K562 (cell line): ENCODE results near the gene RNF187. TPM values are rescaled to one million over a fixed set of nuclear protein-coding genes. Genes with fewer than 3 reads are reported as not detected.
A peak's percentile ranks its signal among the peaks of the same experiment; 100 is the strongest.

ENCODE experiments used
- ARHGAP35 ChIP-seq: fragments of 450-650 bp; IDR thresholded peaks from 2 replicates; pipeline ENCODE4 v1.6.1; 2018; ENCODE audit not compliant: partially characterized antibody
- HSF4 ChIP-seq: fragments of 250-450 bp; sonication (Bioruptor Pico); IDR thresholded peaks from 2 replicates; pipeline ENCODE4 v2.1.2; 2022; ENCODE audit warnings: mild to moderate bottlenecking, moderate library complexity, borderline replicate concordance
- LARP7 ChIP-seq: fragments of 450-650 bp; IDR thresholded peaks from 2 replicates; pipeline ENCODE4 v1.6.1; 2016
- RB1 ChIP-seq: fragments of 450-650 bp; IDR thresholded peaks from 2 replicates; pipeline ENCODE4 v1.6.1; 2017; ENCODE audit warnings: low read depth, mild to moderate bottlenecking
- ZNF311 ChIP-seq: fragments of 250-450 bp; sonication (Bioruptor Pico); IDR thresholded peaks from 2 replicates; pipeline ENCODE4 v1.4.0; 2020; ENCODE audit warnings: mild to moderate bottlenecking, moderate library complexity
- ZNF79 ChIP-seq: fragments of 250-450 bp; sonication (Bioruptor Pico); IDR thresholded peaks from 2 replicates; pipeline ENCODE4 v1.4.0; 2020; ENCODE audit warnings: low read depth, mild to moderate bottlenecking, moderate library complexity
- polyA plus RNA-seq, 8 experiments: library from polyadenylated mRNA; depleted of rRNA in 4 of 8; stranded (reverse) in 5 of 8; unstranded in 3 of 8; fragments of >200 nt; fragmentation: Nextera tagmentation in 2 of 8; fragmentation: Illumina TruSeq in 1 of 8; extraction: Ambion mirVana in 2 of 8; extraction: Trizol in 1 of 8; gene quantifications; 2 replicates each; pipeline versions ENCODE4 v1.2.1 to v1.2.3, GENCODE V29; 2011 to 2014; ENCODE audit warnings: inconsistent platforms in 1 of 8, missing spikeins in 1 of 8
- total RNA-seq, 7 experiments: library from RNA; depleted of rRNA in 6 of 7; stranded (reverse); fragments of >200 nt in 6 of 7; fragmentation: Illumina TruSeq in 2 of 7; extraction: Trizol in 2 of 7; gene quantifications; 2 replicates each; pipeline versions ENCODE4 v1.2.1 to v1.2.3, GENCODE V29; 2011 to 2021; ENCODE audit warnings: low replicate concordance in 1 of 7
- TF ChIP-seq, protein P1 (sequence below), 2 experiments: IDR thresholded peaks; 2 replicates each; pipeline ENCODE4 v1.6.1; 2012; ENCODE audit warnings: improper control_type of control experiment in 2 of 2, low read depth in 2 of 2, low read length in 2 of 2, borderline replicate concordance in 1 of 2
- TF ChIP-seq, protein P2 (sequence below), 2 experiments: IDR thresholded peaks in 1 of 2; conservative IDR thresholded peaks in 1 of 2; 2 replicates each; pipeline ENCODE4 v1.6.1; 2016; ENCODE audit warnings: low read depth in 2 of 2, mild to moderate bottlenecking in 1 of 2, missing compliant biosample characterization in 1 of 2, missing genetic modification characterization in 1 of 2, moderate library complexity in 1 of 2
- TF ChIP-seq, protein P3 (sequence below): fragments of 450-650 bp; formaldehyde crosslinking; conservative IDR thresholded peaks from 2 replicates; pipeline ENCODE4 v1.4.0; 2022; ENCODE audit warnings: mild to moderate bottlenecking, missing genetic modification characterization

The RNF187 gene
- total and polyA plus RNA-seq, 9 of the 15 experiments (the other 6 are each of a cell fraction or from before 2014, with no cell fraction given), result 2.3 to 119 (median 41.9) TPM

- TF ChIP-seq, protein P1, sequence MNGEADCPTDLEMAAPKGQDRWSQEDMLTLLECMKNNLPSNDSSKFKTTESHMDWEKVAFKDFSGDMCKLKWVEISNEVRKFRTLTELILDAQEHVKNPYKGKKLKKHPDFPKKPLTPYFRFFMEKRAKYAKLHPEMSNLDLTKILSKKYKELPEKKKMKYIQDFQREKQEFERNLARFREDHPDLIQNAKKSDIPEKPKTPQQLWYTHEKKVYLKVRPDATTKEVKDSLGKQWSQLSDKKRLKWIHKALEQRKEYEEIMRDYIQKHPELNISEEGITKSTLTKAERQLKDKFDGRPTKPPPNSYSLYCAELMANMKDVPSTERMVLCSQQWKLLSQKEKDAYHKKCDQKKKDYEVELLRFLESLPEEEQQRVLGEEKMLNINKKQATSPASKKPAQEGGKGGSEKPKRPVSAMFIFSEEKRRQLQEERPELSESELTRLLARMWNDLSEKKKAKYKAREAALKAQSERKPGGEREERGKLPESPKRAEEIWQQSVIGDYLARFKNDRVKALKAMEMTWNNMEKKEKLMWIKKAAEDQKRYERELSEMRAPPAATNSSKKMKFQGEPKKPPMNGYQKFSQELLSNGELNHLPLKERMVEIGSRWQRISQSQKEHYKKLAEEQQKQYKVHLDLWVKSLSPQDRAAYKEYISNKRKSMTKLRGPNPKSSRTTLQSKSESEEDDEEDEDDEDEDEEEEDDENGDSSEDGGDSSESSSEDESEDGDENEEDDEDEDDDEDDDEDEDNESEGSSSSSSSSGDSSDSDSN (IDR thresholded peaks at IDR 0.05; ENCODE audit: borderline replicate concordance in 1 of 2, low read depth in 2 of 2, low read length in 2 of 2), result no peak
- no peak for TF ChIP-seq HSF4 (CRISPR knock-in tag)
- TF ChIP-seq, protein P2, sequence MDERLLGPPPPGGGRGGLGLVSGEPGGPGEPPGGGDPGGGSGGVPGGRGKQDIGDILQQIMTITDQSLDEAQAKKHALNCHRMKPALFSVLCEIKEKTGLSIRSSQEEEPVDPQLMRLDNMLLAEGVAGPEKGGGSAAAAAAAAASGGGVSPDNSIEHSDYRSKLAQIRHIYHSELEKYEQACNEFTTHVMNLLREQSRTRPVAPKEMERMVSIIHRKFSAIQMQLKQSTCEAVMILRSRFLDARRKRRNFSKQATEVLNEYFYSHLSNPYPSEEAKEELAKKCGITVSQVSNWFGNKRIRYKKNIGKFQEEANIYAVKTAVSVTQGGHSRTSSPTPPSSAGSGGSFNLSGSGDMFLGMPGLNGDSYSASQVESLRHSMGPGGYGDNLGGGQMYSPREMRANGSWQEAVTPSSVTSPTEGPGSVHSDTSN (CRISPR knock-in tag; IDR thresholded peaks at IDR 0.05; ENCODE audit: low read depth), result no peak
- TF ChIP-seq, protein P2 (tag; conservative IDR thresholded peaks at IDR 0.05; ENCODE audit: low read depth), result no peak
- no peak for TF ChIP-seq RB1
- TF ChIP-seq ARHGAP35, result no peak
- TF ChIP-seq, protein P3, sequence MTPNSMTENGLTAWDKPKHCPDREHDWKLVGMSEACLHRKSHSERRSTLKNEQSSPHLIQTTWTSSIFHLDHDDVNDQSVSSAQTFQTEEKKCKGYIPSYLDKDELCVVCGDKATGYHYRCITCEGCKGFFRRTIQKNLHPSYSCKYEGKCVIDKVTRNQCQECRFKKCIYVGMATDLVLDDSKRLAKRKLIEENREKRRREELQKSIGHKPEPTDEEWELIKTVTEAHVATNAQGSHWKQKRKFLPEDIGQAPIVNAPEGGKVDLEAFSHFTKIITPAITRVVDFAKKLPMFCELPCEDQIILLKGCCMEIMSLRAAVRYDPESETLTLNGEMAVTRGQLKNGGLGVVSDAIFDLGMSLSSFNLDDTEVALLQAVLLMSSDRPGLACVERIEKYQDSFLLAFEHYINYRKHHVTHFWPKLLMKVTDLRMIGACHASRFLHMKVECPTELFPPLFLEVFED (CRISPR knock-in tag), result peak; percentile 38; the same call in 1 of the 2 replicates
- TF ChIP-seq ZNF311 (CRISPR knock-in tag), result no peak
- TF ChIP-seq ZNF79 (CRISPR knock-in tag), result no peak
- TF ChIP-seq LARP7, result no peak
These were observed 8.0 kb downstream of the RNF187 start (continued) for GRCh38 chr1:228494970-228495853.
